Panc1 (cell line): ENCODE results near the gene HECTD3. TPM values are rescaled to one million over a fixed set of nuclear protein-coding genes. Genes with fewer than 3 reads are reported as not detected.

Experiments
- ATAC-seq: fragments of 200-7000 bp; cut with Tn5 transposase; 2 replicates; pipeline ENCODE4 v1.9.1; 2020; ENCODE audit warnings: mild to moderate bottlenecking, moderate library complexity
- BruUV-seq: library from RNA; stranded (reverse); fragments of 400-500 nt; replicated peaks from 2 replicates; lab custom pipeline; 2021; lab: Mats Ljungman, UMichigan
- CTCF ChIA-PET: fragments of 300-600 bp; sonication (Branson Sonifier 250); formaldehyde crosslinking; loops from one replicate; lab custom pipeline; 2022; ENCODE audit warnings: antibody characterized with exemption; lab: Charles Lee
- POLR2A ChIA-PET: fragments of 300-600 bp; sonication (Branson Sonifier 250); formaldehyde crosslinking; loops from one replicate; lab custom pipeline; 2022; ENCODE audit warnings: antibody characterized with exemption; lab: Charles Lee
- DNase-seq: peaks from one replicate; pipeline ENCODE4 v3.0.0-alpha.2; 2010; ENCODE audit warnings: low read depth, low spot score
- H3K27ac ChIP-seq: 2 replicates; pipeline ENCODE4 v1.5.1; 2011; ENCODE audit warnings: mild to moderate bottlenecking, low read length, inconsistent platforms
- H3K27me3 ChIP-seq: fragments of 200-500 bp; sonication (Bioruptor generic); 2 replicates; pipeline ENCODE4 v1.6.0; 2014; ENCODE audit warnings: low read length, inconsistent platforms; ENCODE audit not compliant: control insufficient read depth, insufficient read depth
- H3K36me3 ChIP-seq: fragments of 200-500 bp; sonication (Bioruptor generic); 2 replicates; pipeline ENCODE4 v1.5.1; 2014; ENCODE audit warnings: inconsistent platforms, mild to moderate bottlenecking, low read length, moderate library complexity; ENCODE audit not compliant: control insufficient read depth, insufficient read depth
- H3K4me1 ChIP-seq: 2 replicates; pipeline ENCODE4 v1.5.1; 2011; ENCODE audit warnings: inconsistent platforms, mild to moderate bottlenecking, low read length, moderate library complexity; ENCODE audit not compliant: control insufficient read depth, insufficient read depth
- H3K4me3 ChIP-seq, 2 experiments: 2 replicates each; pipeline ENCODE4 v1.5.1; 2011 to 2012; ENCODE audit warnings: low read depth in 2 of 2, low read length in 2 of 2, mild to moderate bottlenecking in 2 of 2, inconsistent platforms in 1 of 2, moderate library complexity in 1 of 2
- H3K9me3 ChIP-seq: fragments of 200-500 bp; sonication (Bioruptor generic); 2 replicates; pipeline ENCODE4 v1.5.1; 2014; ENCODE audit warnings: low read depth, mild to moderate bottlenecking, inconsistent platforms, low read length, moderate library complexity; ENCODE audit not compliant: control insufficient read depth, insufficient read depth
- POLR2AphosphoS5 ChIP-seq: IDR thresholded peaks from 2 replicates; pipeline ENCODE4 v1.6.1; 2012; ENCODE audit warnings: mild to moderate bottlenecking, low read depth, low read length, moderate library complexity
- SIN3A ChIP-seq: IDR thresholded peaks from 2 replicates; pipeline ENCODE4 v1.6.1; 2012; ENCODE audit warnings: low read depth, mild to moderate bottlenecking, low read length, moderate library complexity, borderline replicate concordance; ENCODE audit not compliant: insufficient read depth
- TCF7L2 ChIP-seq: IDR thresholded peaks from 2 replicates; pipeline ENCODE4 v1.6.1; 2011; ENCODE audit warnings: mild to moderate bottlenecking, low read depth, low read length, inconsistent platforms
- in situ Hi-C: cut with HindIII; loops from 2 replicates; pipeline ENCODE4 v1.10.0; 2016; ENCODE audit warnings: low sequenced_read_pairs, low pct_unique_long_range_greater_than_20kb
- intact Hi-C: fragments of 100-400 bp; cut with micrococcal nuclease; formaldehyde crosslinking; loops from one replicate; pipeline ENCODE4 v1.10.0; 2022; ENCODE audit not compliant: unreplicated experiment
- total RNA-seq: library from RNA; stranded (reverse); gene quantifications from one replicate; pipeline ENCODE4 v1.2.1, GENCODE V29; 2021; ENCODE audit not compliant: unreplicated experiment
- TF ChIP-seq, protein P1 (sequence below): fragments of 450-650 bp; IDR thresholded peaks from 2 replicates; pipeline ENCODE4 v1.5.1; 2017; ENCODE audit warnings: mild to moderate bottlenecking
- TF ChIP-seq, protein P2 (sequence below), 2 experiments: IDR thresholded peaks; 2 replicates each; pipeline ENCODE4 v1.6.1; 2011 to 2012; ENCODE audit warnings: low read depth in 2 of 2, control low read depth in 1 of 2, low read length in 1 of 2, mild to moderate bottlenecking in 1 of 2, moderate library complexity in 1 of 2; ENCODE audit not compliant: insufficient read depth in 1 of 2

HECTD3 gene
- total RNA-seq, 1 experiment from 2014 or later: 27.2 TPM

DNA sequence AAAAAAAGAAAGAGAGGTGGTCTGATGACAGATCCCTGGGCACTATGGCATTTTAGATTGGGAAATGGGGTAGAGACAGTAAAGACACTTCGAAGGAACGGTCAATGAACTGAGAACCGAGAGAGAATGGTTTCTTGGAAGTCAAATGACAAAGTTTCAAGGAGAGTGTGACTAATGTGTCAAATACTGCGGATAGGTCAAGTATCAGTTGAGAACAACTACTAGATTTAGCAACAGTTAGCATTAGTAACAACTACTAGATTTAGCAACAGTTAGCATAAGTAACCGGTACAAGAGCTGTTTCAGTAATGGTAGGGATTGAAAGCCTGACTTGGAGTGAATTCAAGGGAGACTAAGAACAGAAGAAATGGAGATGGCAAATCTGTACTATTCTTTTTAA, 35.9 kb upstream of the HECTD3 start:
- no TSS peak for BruUV-seq
- Histone ChIP-seq H3K4me3 (no peak overlapping the region), H3K4me1 (no peaks in the 10 kb centered on the region), H3K27me3 (no peaks in the 10 kb centered on the region), H3K36me3 (no peaks in the 10 kb centered on the region), H3K9me3 (no peaks in the 10 kb centered on the region), H3K27ac (no peak overlapping the region)
- intact Hi-C loops: no loop called here
- POLR2A ChIA-PET: no interaction called here
- no peak for ATAC-seq
- TF ChIP-seq, protein P1, sequence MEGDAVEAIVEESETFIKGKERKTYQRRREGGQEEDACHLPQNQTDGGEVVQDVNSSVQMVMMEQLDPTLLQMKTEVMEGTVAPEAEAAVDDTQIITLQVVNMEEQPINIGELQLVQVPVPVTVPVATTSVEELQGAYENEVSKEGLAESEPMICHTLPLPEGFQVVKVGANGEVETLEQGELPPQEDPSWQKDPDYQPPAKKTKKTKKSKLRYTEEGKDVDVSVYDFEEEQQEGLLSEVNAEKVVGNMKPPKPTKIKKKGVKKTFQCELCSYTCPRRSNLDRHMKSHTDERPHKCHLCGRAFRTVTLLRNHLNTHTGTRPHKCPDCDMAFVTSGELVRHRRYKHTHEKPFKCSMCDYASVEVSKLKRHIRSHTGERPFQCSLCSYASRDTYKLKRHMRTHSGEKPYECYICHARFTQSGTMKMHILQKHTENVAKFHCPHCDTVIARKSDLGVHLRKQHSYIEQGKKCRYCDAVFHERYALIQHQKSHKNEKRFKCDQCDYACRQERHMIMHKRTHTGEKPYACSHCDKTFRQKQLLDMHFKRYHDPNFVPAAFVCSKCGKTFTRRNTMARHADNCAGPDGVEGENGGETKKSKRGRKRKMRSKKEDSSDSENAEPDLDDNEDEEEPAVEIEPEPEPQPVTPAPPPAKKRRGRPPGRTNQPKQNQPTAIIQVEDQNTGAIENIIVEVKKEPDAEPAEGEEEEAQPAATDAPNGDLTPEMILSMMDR: no peak
- TF ChIP-seq TCF7L2 (no peak), POLR2AphosphoS5 (no peak), SIN3A (no peak)
- TF ChIP-seq, protein P2, sequence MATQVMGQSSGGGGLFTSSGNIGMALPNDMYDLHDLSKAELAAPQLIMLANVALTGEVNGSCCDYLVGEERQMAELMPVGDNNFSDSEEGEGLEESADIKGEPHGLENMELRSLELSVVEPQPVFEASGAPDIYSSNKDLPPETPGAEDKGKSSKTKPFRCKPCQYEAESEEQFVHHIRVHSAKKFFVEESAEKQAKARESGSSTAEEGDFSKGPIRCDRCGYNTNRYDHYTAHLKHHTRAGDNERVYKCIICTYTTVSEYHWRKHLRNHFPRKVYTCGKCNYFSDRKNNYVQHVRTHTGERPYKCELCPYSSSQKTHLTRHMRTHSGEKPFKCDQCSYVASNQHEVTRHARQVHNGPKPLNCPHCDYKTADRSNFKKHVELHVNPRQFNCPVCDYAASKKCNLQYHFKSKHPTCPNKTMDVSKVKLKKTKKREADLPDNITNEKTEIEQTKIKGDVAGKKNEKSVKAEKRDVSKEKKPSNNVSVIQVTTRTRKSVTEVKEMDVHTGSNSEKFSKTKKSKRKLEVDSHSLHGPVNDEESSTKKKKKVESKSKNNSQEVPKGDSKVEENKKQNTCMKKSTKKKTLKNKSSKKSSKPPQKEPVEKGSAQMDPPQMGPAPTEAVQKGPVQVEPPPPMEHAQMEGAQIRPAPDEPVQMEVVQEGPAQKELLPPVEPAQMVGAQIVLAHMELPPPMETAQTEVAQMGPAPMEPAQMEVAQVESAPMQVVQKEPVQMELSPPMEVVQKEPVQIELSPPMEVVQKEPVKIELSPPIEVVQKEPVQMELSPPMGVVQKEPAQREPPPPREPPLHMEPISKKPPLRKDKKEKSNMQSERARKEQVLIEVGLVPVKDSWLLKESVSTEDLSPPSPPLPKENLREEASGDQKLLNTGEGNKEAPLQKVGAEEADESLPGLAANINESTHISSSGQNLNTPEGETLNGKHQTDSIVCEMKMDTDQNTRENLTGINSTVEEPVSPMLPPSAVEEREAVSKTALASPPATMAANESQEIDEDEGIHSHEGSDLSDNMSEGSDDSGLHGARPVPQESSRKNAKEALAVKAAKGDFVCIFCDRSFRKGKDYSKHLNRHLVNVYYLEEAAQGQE (IDR thresholded peaks at IDR 0.05; ENCODE audit: insufficient read depth in 1 of 2, low read depth in 2 of 2, low read length in 1 of 2): no peak
- CTCF ChIA-PET: no interaction called here
- DNase-seq: no peak
- in situ Hi-C loops: no loop called here

DNA sequence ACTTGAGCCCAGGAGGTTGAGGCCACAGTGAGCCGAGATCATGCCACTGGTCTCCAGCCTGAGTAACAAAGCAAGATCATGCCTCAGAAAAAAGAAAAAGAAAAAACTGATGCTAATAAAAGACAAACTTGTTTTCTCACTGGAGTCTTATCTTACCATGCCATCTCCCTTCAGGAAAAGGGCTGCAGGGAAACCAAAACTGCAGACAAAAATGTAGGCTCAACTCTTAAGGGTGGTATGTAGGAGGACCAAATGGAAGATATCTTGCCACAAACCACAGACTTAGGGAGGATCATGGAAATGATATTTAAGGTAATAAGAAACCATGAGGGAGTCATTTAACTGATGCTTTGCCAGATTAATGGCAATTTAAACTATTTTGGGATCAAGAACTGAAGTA, 33.8 kb upstream of the HECTD3 start:
- no peaks in the 10 kb centered on the region for H3K36me3 ChIP-seq
- H3K9me3 ChIP-seq: no peaks in the 10 kb centered on the region
- no peak for ATAC-seq
- no peak overlapping the region for H3K27ac ChIP-seq
- no peak overlapping the region for H3K4me3 ChIP-seq
- in situ Hi-C loops: no loop called here
- DNase-seq: no peak
- BruUV-seq: no TSS peak
- intact Hi-C loops: no loop called here
- CTCF ChIA-PET: no interaction called here
- POLR2A ChIA-PET: no interaction called here
- H3K4me1 ChIP-seq: no peaks in the 10 kb centered on the region
- H3K27me3 ChIP-seq: no peaks in the 10 kb centered on the region
- TF ChIP-seq TCF7L2: no peak
- TF ChIP-seq, protein P2 (IDR thresholded peaks at IDR 0.05; ENCODE audit: insufficient read depth in 1 of 2, low read depth in 2 of 2, low read length in 1 of 2): no peak
- TF ChIP-seq SIN3A: no peak
- TF ChIP-seq POLR2AphosphoS5: no peak
- TF ChIP-seq, protein P1: no peak
